Hematopoietic multipotent progenitor cell treated with erythropoietin and hydrocortisone succinate and interleukin-3 and kit ligand, for 15 days (in vitro differentiated cells): Measurements from ENCODE around the gene ADGRF4.

Experiments used
- DNase-seq: peaks from one replicate; pipeline ENCODE4 v3.0.0-alpha.2; 2015; ENCODE audit warnings: low spot score

Gene ADGRF4

GRCh38 chr6:47698342-47698787 is at the start of gene ADGRF4:
Gene ADGRF4 (plus strand): TSS chr6:47698580. CDS start chr6:47707246, 8,666 bp downstream.
- no peak for DNase-seq

DNA sequence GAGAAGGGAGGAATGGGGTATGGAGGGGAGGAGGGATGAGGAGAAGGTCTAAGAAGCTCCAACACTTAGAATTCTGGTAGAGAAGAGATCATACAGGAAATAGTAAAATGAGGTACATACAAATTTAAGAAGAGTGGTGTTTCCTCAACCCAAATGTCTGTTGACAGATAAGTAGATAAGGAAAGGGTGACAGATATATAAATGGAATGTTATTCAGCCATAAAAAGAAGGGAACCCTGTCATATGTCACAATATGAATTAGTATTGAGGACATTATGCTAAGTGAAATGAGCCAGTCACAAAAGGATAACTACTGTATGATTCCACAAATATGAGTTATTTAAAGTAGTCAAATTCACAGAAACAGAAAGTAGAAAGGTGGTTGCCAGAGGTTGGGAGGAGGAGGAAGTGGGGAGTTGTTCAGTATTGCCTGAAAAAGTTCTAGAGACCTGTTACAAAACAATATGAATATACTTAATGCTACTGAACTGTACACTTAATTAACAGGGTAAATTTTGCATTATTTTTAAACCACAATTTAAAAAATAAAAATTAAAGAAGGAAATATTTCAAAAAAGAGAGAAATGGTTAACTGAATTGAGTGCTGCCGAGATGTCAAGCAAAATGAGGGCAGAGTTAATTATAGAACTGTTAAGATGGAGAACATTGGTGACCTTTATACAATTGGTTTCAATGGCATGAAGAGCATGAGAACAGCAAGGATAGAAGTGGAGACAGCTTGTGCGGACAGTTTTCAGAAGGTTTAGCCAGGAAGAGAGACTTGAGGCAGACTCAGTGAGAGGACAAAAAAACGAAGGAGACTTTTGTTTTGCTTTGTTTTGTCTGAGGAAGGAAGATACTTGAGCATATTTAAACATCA is 47.6 kb upstream of the ADGRF4 start:
- DNase-seq: no peak

- DNase-seq: no peak
These were observed 46.9 kb upstream of the ADGRF4 start for GRCh38 chr6:47651505-47651944.

DNA sequence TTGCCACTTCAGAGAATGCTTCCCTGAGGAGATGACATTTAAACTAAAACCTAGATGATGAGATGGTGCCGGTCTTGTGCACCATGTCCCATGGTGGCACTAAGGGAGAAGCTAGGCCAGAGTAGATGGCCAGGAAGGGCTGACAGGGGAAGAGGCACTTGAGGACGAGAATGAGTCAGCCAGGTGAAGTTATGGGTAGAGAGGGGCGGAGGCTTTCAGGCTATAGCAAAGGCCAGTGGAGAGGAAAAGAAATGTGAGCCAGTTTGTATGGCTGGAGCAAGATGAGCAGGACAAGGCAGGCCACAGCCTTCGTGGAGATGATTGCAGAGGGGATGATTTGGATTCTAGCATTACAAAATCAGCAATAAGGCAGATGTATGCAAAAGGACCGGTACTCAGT is 44.7 kb upstream of the ADGRF4 start:
- DNase-seq: no peak

DNA sequence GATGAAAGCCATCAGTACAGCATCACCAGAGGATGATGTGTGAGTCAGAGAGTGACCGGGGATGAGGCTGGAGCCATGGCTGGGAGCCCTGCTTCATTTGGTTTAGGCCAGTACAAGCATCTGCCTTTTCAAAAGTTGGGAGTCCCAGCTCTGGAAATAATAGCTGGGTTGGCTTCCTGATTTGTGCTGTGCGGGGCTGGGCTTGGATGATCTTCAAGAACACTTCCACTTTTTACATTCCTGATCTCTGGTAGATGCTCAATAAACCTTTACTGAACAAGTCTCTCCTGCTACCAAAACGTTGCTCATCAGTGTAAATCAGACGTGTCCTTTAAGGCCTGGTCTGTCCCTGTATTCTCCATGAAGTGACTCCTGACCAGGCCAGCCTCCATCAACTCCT is 44.1 kb upstream of the ADGRF4 start:
- no peak for DNase-seq

DNA sequence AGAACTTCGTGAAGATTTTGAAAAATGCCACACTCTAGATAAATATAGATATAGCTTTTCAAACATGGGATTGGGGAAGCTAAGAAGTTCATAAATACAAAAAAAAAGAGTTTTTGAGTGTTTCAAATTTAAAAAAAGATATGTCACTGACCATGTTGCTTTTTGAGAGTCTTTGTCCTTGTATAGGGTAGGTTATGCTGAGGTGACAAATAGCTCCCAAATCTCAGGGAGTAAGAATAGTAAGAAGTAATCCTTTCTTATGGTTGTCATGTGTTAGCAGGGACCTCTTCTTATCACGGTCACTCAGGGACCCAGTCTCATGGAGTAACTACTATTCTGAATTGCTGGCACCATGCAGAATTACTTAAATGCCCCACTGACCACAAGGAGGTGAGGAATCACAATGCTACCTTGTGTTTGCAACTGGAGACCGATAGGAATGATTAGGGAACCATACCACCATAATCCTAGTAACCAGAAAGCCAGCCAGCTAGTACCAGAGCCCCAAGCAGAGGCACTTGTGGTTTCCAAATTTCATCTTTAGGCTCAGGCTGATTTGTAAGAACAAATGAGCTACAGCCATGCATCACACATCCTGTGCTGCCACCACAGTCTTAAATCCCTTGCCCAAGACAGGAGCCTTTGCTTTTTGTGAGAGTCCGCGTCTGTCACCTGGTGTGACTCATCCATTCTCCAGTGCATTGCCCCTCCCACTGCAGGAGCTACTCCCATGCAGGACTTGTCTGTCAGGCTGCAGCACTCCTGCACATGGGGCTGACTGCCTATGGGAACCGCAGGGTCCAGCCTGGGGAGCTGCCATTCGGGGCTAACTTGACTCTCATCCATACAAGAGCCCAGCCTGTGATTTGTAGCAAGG is 42.4 kb upstream of the ADGRF4 start:
- DNase-seq: no peak

- DNase-seq: no peak
These were observed 36.4 kb upstream of the ADGRF4 start for GRCh38 chr6:47661960-47662359.

GRCh38 chr6:47663462-47664216 is 34.7 kb upstream of the ADGRF4 start:
- DNase-seq: no peak

- DNase-seq: no peak
These were observed 33.3 kb upstream of the ADGRF4 start for GRCh38 chr6:47665112-47665511.

- no peak for DNase-seq
These were observed 28.5 kb upstream of the ADGRF4 start for GRCh38 chr6:47669684-47670513.

DNA sequence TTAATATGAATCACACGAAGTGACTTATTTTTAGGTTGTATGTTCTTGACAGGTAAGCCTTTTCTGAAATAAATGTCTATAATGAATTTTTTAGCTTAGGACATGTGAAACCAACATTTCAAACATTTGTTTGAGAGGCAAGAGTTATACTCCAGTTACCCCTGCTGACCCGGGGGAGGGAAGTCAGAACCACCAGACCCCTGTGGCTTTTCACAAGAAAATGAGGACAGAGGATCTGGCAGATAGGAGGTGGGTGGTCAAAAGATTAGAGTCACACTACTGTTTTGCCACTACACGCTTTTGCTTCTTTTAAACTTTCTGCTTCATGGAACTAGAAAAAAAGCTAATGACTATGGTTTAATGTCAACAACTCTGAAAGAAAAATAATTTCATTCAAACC is 27.5 kb upstream of the ADGRF4 start:
- DNase-seq: no peak

DNA sequence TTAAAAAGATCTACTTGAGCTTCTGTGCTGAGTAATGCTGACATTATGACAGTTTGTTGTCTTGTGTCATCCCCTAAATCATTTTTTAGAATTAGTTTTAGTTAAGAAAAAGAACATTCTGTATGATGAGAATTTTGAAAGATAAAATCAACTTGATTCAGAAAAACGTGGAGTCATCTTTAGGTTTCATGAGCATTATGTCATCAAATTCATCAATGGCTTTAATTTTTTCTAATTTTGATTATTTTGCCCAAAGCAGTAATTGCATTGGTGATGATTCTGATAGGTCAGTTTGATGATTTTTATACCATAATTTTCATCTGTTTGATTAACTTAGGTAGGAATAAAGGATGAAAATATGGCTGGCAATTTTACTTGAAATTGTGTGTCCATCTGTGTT is 26.6 kb upstream of the ADGRF4 start:
- no peak for DNase-seq

DNA sequence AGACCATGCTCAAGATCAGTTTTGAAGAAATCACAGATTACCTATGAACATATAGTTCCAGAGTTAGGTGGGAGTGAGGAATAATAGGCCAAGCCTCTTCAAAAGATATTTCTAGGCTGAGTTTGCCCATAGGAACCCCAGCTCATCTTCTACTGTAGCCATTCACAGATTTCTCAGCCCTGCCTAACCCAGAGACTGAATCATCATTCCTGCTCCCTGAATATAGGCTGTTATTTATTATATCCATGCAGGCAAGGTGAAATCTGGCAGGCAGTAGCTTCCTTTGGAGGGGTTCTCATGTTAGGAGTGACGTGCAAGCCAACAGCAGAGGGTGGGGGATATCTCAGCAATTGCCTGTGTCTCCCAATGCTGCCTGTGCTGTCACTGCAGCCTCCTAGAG is 25.6 kb upstream of the ADGRF4 start:
- DNase-seq: no peak

- no peak for DNase-seq
These were observed 23.7 kb upstream of the ADGRF4 start for GRCh38 chr6:47674673-47675072.

DNA sequence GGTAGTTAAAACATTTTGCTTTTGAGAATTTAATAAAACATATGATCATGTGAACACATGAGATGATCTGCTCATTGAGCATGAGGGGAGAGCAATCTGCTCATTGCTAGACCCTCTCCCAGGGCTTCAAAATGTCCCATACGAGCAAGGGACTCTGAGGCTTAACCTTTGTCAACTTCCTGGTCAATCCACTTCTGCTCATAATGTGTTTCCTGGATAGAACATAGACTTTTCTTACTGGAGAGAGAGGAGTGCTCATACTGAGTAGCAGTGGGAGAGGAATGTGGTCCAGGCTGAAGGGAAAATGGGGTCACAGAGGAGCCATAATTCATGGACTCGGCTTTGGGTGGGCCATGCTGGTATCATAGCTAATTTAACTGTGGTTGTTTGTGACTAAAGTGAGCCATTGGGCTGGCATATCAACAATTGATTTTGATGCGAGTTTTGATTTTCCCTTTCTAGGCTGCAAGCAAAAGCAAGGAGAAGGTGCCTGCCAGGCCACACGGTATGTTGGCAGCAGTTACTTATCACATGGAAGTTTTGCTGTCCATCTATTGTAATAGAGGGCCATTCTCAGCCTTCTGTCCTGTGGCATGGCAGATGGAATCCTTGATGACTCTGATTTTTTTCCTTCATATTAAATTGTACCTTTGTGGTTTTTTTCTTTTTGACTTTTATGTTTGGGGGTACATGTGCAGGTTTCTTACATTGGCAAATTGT is 20.8 kb upstream of the ADGRF4 start:
- no peak for DNase-seq

- no peak for DNase-seq
These were observed 19.6 kb upstream of the ADGRF4 start for GRCh38 chr6:47678739-47679138.

- DNase-seq: no peak
These were observed 19.0 kb upstream of the ADGRF4 start for GRCh38 chr6:47679322-47679906.

GRCh38 chr6:47680051-47680450 is 18.3 kb upstream of the ADGRF4 start:
- DNase-seq: no peak

- no peak for DNase-seq
These were observed 17.7 kb upstream of the ADGRF4 start for GRCh38 chr6:47680724-47681123.
